K562 (cell line): ENCODE results near the gene TAS2R5.

Experiments used
- TF ChIP-seq, protein P1 (sequence below): fragments of 200-800 bp; sonication (Bioruptor generic); IDR thresholded peaks from 2 replicates; pipeline ENCODE4 v1.6.1; 2016; ENCODE audit warnings: missing genetic modification characterization, missing compliant biosample characterization
- TF ChIP-seq, protein P2 (sequence below): fragments of 250-450 bp; sonication (Bioruptor Pico); IDR thresholded peaks from 2 replicates; pipeline ENCODE4 v1.5.0; 2022; ENCODE audit warnings: mild to moderate bottlenecking

DNA sequence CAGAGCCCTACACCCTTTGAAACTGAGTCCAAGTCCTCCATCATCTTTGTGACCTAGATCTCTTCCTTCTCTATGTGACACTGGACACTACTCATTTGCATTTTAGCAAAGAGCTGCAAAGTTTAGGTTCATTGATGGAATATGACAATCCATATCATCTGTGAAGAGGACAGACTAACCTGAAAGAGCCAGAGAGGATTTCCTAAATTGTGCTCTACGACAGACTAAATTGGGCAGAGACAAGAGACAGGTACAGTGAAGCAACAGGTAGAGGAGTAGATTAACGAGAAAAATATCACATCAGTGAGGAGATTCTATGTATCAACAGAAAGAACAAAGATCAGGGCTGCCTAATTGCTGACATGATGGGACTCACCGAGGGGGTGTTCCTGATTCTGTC is 26.2 kb upstream of the TAS2R5 start, which contains the start of gene TAS2R3:
- TF ChIP-seq, protein P1, sequence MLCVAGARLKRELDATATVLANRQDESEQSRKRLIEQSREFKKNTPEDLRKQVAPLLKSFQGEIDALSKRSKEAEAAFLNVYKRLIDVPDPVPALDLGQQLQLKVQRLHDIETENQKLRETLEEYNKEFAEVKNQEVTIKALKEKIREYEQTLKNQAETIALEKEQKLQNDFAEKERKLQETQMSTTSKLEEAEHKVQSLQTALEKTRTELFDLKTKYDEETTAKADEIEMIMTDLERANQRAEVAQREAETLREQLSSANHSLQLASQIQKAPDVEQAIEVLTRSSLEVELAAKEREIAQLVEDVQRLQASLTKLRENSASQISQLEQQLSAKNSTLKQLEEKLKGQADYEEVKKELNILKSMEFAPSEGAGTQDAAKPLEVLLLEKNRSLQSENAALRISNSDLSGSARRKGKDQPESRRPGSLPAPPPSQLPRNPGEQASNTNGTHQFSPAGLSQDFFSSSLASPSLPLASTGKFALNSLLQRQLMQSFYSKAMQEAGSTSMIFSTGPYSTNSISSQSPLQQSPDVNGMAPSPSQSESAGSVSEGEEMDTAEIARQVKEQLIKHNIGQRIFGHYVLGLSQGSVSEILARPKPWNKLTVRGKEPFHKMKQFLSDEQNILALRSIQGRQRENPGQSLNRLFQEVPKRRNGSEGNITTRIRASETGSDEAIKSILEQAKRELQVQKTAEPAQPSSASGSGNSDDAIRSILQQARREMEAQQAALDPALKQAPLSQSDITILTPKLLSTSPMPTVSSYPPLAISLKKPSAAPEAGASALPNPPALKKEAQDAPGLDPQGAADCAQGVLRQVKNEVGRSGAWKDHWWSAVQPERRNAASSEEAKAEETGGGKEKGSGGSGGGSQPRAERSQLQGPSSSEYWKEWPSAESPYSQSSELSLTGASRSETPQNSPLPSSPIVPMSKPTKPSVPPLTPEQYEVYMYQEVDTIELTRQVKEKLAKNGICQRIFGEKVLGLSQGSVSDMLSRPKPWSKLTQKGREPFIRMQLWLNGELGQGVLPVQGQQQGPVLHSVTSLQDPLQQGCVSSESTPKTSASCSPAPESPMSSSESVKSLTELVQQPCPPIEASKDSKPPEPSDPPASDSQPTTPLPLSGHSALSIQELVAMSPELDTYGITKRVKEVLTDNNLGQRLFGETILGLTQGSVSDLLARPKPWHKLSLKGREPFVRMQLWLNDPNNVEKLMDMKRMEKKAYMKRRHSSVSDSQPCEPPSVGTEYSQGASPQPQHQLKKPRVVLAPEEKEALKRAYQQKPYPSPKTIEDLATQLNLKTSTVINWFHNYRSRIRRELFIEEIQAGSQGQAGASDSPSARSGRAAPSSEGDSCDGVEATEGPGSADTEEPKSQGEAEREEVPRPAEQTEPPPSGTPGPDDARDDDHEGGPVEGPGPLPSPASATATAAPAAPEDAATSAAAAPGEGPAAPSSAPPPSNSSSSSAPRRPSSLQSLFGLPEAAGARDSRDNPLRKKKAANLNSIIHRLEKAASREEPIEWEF (CRISPR knock-in tag), result no peak
- TF ChIP-seq, protein P2, sequence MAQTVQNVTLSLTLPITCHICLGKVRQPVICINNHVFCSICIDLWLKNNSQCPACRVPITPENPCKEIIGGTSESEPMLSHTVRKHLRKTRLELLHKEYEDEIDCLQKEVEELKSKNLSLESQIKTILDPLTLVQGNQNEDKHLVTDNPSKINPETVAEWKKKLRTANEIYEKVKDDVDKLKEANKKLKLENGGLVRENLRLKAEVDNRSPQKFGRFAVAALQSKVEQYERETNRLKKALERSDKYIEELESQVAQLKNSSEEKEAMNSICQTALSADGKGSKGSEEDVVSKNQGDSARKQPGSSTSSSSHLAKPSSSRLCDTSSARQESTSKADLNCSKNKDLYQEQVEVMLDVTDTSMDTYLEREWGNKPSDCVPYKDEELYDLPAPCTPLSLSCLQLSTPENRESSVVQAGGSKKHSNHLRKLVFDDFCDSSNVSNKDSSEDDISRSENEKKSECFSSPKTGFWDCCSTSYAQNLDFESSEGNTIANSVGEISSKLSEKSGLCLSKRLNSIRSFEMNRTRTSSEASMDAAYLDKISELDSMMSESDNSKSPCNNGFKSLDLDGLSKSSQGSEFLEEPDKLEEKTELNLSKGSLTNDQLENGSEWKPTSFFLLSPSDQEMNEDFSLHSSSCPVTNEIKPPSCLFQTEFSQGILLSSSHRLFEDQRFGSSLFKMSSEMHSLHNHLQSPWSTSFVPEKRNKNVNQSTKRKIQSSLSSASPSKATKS (CRISPR knock-in tag), result no peak
